Colonic mucosa (tissue), 4 donors: ENCODE data around the gene WDR86. TPM values are rescaled to one million over a fixed set of nuclear protein-coding genes. Genes with fewer than 3 reads are reported as not detected.

ENCODE experiments used
- DNase-seq: peaks from one replicate; pipeline ENCODE4 v3.0.0-alpha.2; 2020
- H3K27ac ChIP-seq: fragments of 200-600 bp; one replicate; pipeline ENCODE4 v1.8.0; 2021
- H3K27me3 ChIP-seq: fragments of 200-600 bp; one replicate; pipeline ENCODE4 v1.8.0; 2021
- H3K36me3 ChIP-seq: fragments of 200-600 bp; one replicate; pipeline ENCODE4 v1.8.0; 2021
- H3K4me1 ChIP-seq: fragments of 200-600 bp; one replicate; pipeline ENCODE4 v1.8.0; 2021; ENCODE audit warnings: mild to moderate bottlenecking
- H3K4me3 ChIP-seq: fragments of 200-600 bp; one replicate; pipeline ENCODE4 v1.8.0; 2021
- H3K9ac ChIP-seq, 2 donors: one replicate each; pipeline ENCODE4 v1.7.0; 2013; ENCODE audit warnings: control low read depth in 2 of 2, low read depth in 2 of 2, low read length in 2 of 2
- H3K9me3 ChIP-seq: fragments of 200-600 bp; one replicate; pipeline ENCODE4 v1.8.0; 2021
- CTCF ChIP-seq: fragments of 200-600 bp; IDR thresholded peaks from one replicate; pipeline ENCODE4 v1.8.0; 2022; ENCODE audit warnings: antibody characterized with exemption, mild to moderate bottlenecking
- intact Hi-C: fragments of 100-400 bp; cut with DNase I; formaldehyde crosslinking; loops from one replicate; pipeline ENCODE4 v1.14.1; 2022
- total RNA-seq, 2 donors: library from RNA; stranded (reverse); fragmentation: NEBNext Ultra II Directional in 1 of 2; extraction: Animal tissue kit (Norgen Biotek cat#: 25700) in 1 of 2; gene quantifications; one replicate each; pipeline ENCODE4 v1.2.1, GENCODE V29; 2021
- donor health status: healthy.
- donor health status: DM: no; HTN: no; CAD: no.
- donor health status: DM: no; HTN: no; CAD: no.

The WDR86 gene
- total RNA-seq, 2 donors from 2014 or later = 1.2 TPM; not detected in 1

DNA sequence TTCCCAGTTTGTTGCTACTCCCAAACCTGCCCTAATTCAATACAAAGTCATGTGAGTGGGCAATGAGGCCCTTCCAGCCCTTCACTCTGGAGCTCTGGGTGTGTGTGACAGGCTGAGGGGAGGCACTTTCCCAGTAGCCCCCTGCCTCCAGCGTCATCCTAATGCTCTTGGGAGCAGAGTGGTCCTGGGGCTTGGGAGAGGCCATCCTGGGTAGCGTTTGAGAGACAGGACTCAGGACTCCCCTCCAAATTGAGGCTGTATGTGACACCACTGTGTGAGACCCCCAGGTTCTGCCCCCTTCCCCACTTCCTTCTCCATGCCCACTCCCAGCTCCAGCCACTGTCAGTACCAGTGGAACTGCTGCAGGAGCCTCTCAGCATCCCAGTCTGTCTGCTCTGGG, 36.6 kb upstream of the WDR86 start:
- H3K4me1 ChIP-seq = peaks cover 3% of the 10 kb centered on the region
- no peak for DNase-seq
- no peaks in the 10 kb centered on the region for H3K36me3 ChIP-seq
- intact Hi-C loops = loop anchor here (5.0 kb wide), 1 partner anchor 134 kb away; no protein-coding TSS in a partner anchor
- no peak overlapping the region for H3K27ac ChIP-seq
- TF ChIP-seq CTCF = no peak
- H3K9me3 ChIP-seq = no peaks in the 10 kb centered on the region
- H3K9ac ChIP-seq = no peak overlapping the region
- no peaks in the 10 kb centered on the region for H3K27me3 ChIP-seq
- H3K4me3 ChIP-seq = no peak overlapping the region

DNA sequence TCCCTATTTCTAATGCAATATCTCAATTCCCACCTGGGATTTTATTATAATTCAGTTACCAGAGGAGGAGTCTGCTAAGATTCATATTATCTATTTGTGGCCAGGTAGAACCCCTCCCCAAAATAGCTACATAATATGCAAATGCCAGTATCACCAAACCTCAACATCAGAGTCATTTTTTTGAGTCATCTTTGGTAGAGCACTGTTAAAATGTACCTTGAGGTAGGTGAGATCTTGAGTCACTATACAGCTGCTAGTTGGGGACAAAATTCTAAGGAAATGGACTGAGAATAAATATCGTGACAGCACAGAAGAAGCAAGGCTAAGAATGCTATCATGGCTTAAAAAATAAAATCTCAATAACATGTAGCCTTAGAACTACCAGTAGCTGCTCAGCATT, 34.8 kb upstream of the WDR86 start:
- no peak for DNase-seq
- H3K27ac ChIP-seq = no peak overlapping the region
- H3K27me3 ChIP-seq = peaks cover 8% of the 10 kb centered on the region
- H3K9ac ChIP-seq = no peak overlapping the region
- intact Hi-C loops = loop anchor here (5.0 kb wide), 1 partner anchor 132 kb away; no protein-coding TSS in a partner anchor
- H3K36me3 ChIP-seq = no peaks in the 10 kb centered on the region
- peaks cover 3% of the 10 kb centered on the region for H3K4me1 ChIP-seq
- no peaks in the 10 kb centered on the region for H3K9me3 ChIP-seq
- TF ChIP-seq CTCF = no peak
- H3K4me3 ChIP-seq = no peak overlapping the region

- Histone ChIP-seq H3K9me3 (no peaks in the 10 kb centered on the region), H3K27me3 (peaks cover 8% of the 10 kb centered on the region), H3K27ac (no peak overlapping the region), H3K4me1 (no peaks in the 10 kb centered on the region), H3K4me3 (no peak overlapping the region), H3K36me3 (no peaks in the 10 kb centered on the region), H3K9ac (no peak overlapping the region)
- no peak for DNase-seq
- intact Hi-C loops = no loop called here
- no peak for TF ChIP-seq CTCF
Measured at GRCh38 chr7:151442776-151443496, 33.1 kb upstream of the WDR86 start.

DNA sequence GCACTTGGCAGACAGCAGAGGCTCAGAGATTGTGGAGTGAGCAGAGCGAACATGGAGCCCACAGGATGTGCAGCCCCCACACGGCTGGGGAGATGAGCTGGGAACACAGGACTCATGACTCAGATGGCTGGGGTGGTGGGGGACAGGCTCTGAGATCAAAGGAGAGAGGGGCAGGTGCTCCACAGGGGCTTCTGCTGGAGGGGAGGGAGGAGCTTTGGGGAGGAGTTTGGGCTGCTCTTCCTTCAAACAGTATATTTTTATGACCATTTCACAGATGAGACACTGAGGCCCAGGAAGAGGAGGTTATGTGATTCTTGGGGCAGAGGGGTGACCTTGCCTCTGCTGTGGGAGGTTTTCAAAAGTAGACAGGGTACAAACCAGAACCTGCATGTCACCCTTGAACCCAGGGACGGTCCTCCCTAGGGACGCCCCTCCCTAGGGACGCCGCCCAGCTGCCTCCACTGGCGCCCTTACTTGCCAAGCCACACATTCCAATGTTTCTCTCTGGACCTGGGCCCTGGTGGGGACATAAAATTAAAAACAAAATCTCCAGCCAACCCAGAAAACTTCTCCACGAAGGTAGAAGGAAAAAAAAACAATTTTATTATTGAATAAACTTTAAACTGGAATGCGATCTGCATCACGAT, 31.1 kb upstream of the WDR86 start:
- H3K4me1 ChIP-seq = no peaks in the 10 kb centered on the region
- peaks cover 8% of the 10 kb centered on the region for H3K27me3 ChIP-seq
- intact Hi-C loops = no loop called here
- H3K36me3 ChIP-seq = no peaks in the 10 kb centered on the region
- no peak overlapping the region for H3K4me3 ChIP-seq
- H3K9me3 ChIP-seq = no peaks in the 10 kb centered on the region
- TF ChIP-seq CTCF = no peak
- H3K27ac ChIP-seq = no peak overlapping the region
- DNase-seq = no peak
- no peak overlapping the region for H3K9ac ChIP-seq

DNA sequence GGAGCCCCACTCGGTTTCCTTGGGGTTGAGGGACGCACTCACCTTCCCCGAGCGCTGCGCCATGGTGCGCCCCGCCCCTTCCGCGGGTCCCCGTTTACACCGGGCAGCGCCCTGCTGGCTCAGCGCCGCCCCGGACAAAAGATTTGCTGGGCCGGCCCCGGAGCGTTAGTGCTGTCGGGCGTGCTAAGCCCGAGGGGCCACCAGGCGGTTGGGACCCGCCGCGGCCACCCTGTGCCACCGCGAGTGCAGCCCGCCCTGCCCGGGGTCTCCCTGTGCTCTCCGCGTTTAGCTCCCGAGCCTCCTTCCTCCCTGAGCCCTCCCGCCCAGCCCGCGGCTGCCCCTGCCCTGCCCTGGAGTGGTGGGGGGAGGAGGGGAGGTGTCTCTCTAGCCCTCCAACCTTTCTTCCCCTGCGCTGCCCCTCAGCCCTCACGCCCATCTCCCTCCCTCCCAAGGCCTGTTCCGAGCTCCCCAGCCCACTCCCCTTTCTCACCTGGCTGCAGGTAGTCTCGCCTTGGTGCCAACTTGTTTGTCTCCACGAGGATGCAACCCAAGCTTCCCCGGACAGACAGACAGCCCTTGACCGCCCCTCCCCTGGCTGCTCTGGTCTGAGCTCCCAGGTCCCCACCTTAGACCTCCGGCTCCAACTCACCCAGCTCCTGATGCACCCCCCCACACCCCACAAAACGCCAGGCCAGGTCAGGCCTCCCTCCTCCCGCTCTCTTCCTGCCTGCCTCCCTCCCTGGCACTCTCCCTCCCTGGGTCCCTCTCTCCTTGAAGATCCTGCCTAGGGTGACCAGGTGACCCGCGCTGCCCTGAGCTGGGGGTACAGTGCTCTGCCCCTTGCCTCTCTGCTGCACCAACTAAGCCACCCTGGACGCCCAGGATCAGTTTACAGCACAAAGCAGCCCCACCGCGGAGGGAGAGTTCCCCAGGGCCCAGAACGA, 30.3 kb upstream of the WDR86 start, which contains the start of gene CRYGN:
Gene CRYGN (minus strand): TSS at position 287 of the 944 bp plus-strand sequence. CDS start 224 bp downstream, at position 63.
- intact Hi-C loops = no loop called here
- no peak for TF ChIP-seq CTCF
- no peaks in the 10 kb centered on the region for H3K4me1 ChIP-seq
- DNase-seq = no peak
- H3K36me3 ChIP-seq = no peaks in the 10 kb centered on the region
- peaks cover 8% of the 10 kb centered on the region for H3K27me3 ChIP-seq
- H3K9me3 ChIP-seq = no peaks in the 10 kb centered on the region
- H3K9ac ChIP-seq = no peak within 1 kb of the TSS
- no peak within 1 kb of the TSS for H3K27ac ChIP-seq
- H3K4me3 ChIP-seq = peak within 1 kb of the TSS; percentile 7
